Kidney (tissue), 14 donors: ENCODE results near the gene SNX22. TPM values are rescaled to one million over a fixed set of nuclear protein-coding genes. Genes with fewer than 3 reads are reported as not detected.
"Not testable (repeated sequence)": the region's sequence is repeated elsewhere in the genome, so short reads cannot be mapped to it uniquely, and the experiment has no call there.

Experiments
- DNase-seq, 5 donors: peaks; one replicate each; pipeline ENCODE4 v3.0.0-alpha.2; 2013 to 2020
- FAIRE-seq: peaks from 2 replicates; lab custom pipeline; 2012; peaks lifted over from hg19 to GRCh38; lab: Jason Lieb, UNC
- H3K27ac ChIP-seq, 2 donors: one replicate each; pipeline ENCODE4 v1.7.0; 2013; ENCODE audit warnings: low read depth in 2 of 2, low read length in 2 of 2, inconsistent platforms in 1 of 2
- H3K27me3 ChIP-seq: one replicate; pipeline ENCODE4 v1.7.1; 2013; ENCODE audit warnings: low read length, inconsistent platforms; ENCODE audit not compliant: control insufficient read depth, insufficient read depth
- H3K36me3 ChIP-seq, 3 donors: one replicate each; pipeline versions ENCODE4 v1.7.0 to v1.7.1; 2013; ENCODE audit warnings: low read length in 3 of 3, control low read depth in 1 of 3, inconsistent platforms in 1 of 3; ENCODE audit not compliant: insufficient read depth in 3 of 3, control insufficient read depth in 2 of 3
- H3K4me1 ChIP-seq, 3 donors: one replicate each; pipeline versions ENCODE4 v1.7.0 to v1.7.1; 2013; ENCODE audit warnings: low read length in 3 of 3, inconsistent platforms in 1 of 3, low read depth in 1 of 3; ENCODE audit not compliant: control insufficient read depth in 2 of 3, insufficient read depth in 2 of 3
- H3K4me3 ChIP-seq, 3 donors: one replicate each; pipeline versions ENCODE4 v1.7.0 to v1.8.1; 2013; ENCODE audit warnings: low read length in 3 of 3, control low read depth in 1 of 3, inconsistent platforms in 1 of 3
- H3K9ac ChIP-seq, 3 donors: one replicate each; pipeline versions ENCODE4 v1.7.0 to v1.7.1; 2013; ENCODE audit warnings: low read length in 3 of 3, control low read depth in 1 of 3, inconsistent platforms in 1 of 3
- H3K9me3 ChIP-seq, 3 donors: one replicate each; pipeline versions ENCODE4 v1.7.0 to v1.7.1; 2013; ENCODE audit warnings: low read length in 3 of 3, control low read depth in 1 of 3, inconsistent platforms in 1 of 3; ENCODE audit not compliant: control insufficient read depth in 2 of 3, insufficient read depth in 1 of 3
- CTCF ChIP-seq: IDR thresholded peaks from 3 replicates; pipeline ENCODE4 v1.5.1; 2012; ENCODE audit warnings: mild to moderate bottlenecking, moderate library complexity, borderline replicate concordance; ENCODE audit not compliant: insufficient read depth; ENCODE audit errors: extremely low read depth
- intact Hi-C: fragments of 100-400 bp; cut with DNase I; formaldehyde crosslinking; loops from one replicate; pipeline ENCODE4 v1.11.1; 2022
- polyA plus RNA-seq: library from polyadenylated mRNA; stranded (reverse); fragments of 350-450 nt; fragmentation: Illumina TruSeq; extraction: RNeasy Lipid Tissue Mini Kit (QIAGEN cat#74804); gene quantifications from one replicate; pipeline ENCODE4 v1.2.3, GENCODE V29; 2014; ENCODE audit warnings: low read depth, low replicate concordance; ENCODE audit not compliant: insufficient read depth
- total RNA-seq: library from RNA; stranded (reverse); fragmentation: NEBNext Ultra II Directional; extraction: Animal tissue kit (Norgen Biotek cat#: 25700); gene quantifications from one replicate; pipeline ENCODE4 v1.2.1, GENCODE V29; 2021
- donor health status: control.
- donor health status: control.
- donor health status: control.
- donor health status: control.
- donor health status: control.
- donor health status: DM: yes; HTN: yes; CAD: no.
- donor health status: Normal renal cell carcinoma (clear cell type).

SNX22 gene
- total and polyA plus RNA-seq, 2 donors from 2014 or later = 1.1 to 4.6 TPM

- Histone ChIP-seq H3K9me3 (no peaks in the 10 kb centered on the region), H3K27ac (peak overlapping the region in 1 of 2 donors; percentile 34), H3K4me3 (no peak overlapping the region), H3K4me1 (peaks cover 0 to 25% (median 12%) of the 10 kb centered on the region in 3 donors), H3K36me3 (no peaks in the 10 kb centered on the region), H3K9ac (no peak overlapping the region), H3K27me3 (no peaks in the 10 kb centered on the region)
- FAIRE-seq (no peak), DNase-seq (no peak)
- intact Hi-C loops = no loop called here
- no peak for TF ChIP-seq CTCF
These were observed 44.2 kb upstream of the SNX22 start for GRCh38 chr15:64107337-64107736.

DNA sequence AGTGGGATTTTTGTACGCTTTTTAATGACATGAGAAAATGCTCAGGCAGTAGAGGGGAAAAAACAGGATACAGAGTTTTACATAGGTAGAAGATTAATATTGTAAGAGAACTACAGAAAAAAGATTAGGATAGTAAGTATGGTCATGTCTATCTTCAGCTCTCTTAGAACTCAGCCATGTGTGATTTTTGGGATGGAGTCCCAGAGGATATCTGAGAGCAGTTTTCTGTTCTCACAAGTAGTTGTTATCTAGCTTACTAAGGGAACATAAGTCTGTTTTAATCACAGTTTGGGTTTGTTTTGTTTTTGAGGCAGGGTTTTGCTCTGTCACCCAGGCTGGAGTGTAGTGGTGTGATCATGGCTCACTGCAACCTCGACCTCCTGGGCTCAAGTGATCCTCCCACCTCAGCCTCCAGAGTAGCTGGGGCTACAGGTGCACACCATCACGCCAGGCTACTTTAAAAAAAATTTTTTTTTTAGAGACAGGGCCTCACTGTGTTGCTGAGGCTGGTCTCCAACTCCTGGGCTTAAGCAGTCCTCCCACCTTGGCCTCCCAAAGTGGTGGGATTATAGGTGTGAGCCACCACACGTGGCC, 41.3 kb upstream of the SNX22 start:
- H3K27ac ChIP-seq, intact Hi-C loops, H3K27me3 ChIP-seq, H3K4me3 ChIP-seq, FAIRE-seq, H3K9ac ChIP-seq, H3K9me3 ChIP-seq, DNase-seq: not testable (repeated sequence)
- peaks cover 0 to 11% (median 2%) of the 10 kb centered on the region in 3 donors for H3K36me3 ChIP-seq
- H3K4me1 ChIP-seq = peaks cover 0 to 25% (median 15%) of the 10 kb centered on the region in 3 donors

- H3K27me3 ChIP-seq = no peaks in the 10 kb centered on the region
- H3K27ac ChIP-seq = no peak overlapping the region
- peak overlapping the region in 1 of 3 donors; percentile 23 for H3K4me3 ChIP-seq
- DNase-seq (no peak), FAIRE-seq (no peak)
- peaks cover 0 to 25% (median 15%) of the 10 kb centered on the region in 3 donors for H3K4me1 ChIP-seq
- intact Hi-C loops = no loop called here
- H3K9ac ChIP-seq = no peak overlapping the region
- H3K36me3 ChIP-seq = peaks cover 2 to 12% (median 4%) of the 10 kb centered on the region in 3 donors
- H3K9me3 ChIP-seq = no peaks in the 10 kb centered on the region
- no peak for TF ChIP-seq CTCF
These were observed 40.4 kb upstream of the SNX22 start for GRCh38 chr15:64110950-64111678.

DNA sequence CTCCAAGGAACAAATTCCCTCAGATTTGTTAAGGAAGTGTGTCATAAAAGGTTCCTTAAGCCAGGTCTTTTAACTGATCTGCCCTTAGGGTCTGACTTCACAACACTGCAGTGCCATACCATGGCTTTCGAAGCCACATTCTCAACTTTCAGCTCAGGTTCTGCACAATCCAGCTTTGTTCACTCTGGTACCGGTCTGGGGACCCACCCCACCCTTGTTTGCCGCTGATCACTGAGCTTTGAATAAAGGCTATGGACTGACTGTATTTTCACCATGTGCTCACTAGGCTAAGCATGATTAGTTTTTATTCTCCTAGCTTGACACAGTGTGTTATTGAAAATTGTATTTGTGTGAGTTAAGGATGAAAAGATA, 39.9 kb upstream of the SNX22 start:
- peak overlapping the region in 1 of 3 donors; percentile 23 for H3K4me3 ChIP-seq
- no peak overlapping the region for H3K9ac ChIP-seq
- H3K36me3 ChIP-seq = peaks cover 2 to 17% (median 4%) of the 10 kb centered on the region in 3 donors
- TF ChIP-seq CTCF = no peak
- FAIRE-seq (no peak), DNase-seq (peak in 2 of 5 donors; percentile 31 to 35)
- H3K27ac ChIP-seq = peak overlapping the region in 1 of 2 donors; percentile 16
- H3K27me3 ChIP-seq = no peaks in the 10 kb centered on the region
- intact Hi-C loops = no loop called here
- H3K4me1 ChIP-seq = peaks cover 0 to 25% (median 14%) of the 10 kb centered on the region in 3 donors
- H3K9me3 ChIP-seq = no peaks in the 10 kb centered on the region
